Lower leg skin (tissue), 3 donors: ENCODE measurements around the gene SLC35E2B.
"Not testable (repeated sequence)": the region's sequence is repeated elsewhere in the genome, so short reads cannot be mapped to it uniquely, and the experiment has no call there.

ENCODE experiments used
- CTCF ChIP-seq, 3 donors: fragments of 450-650 bp; IDR thresholded peaks; one replicate each; pipeline ENCODE4 v1.5.1; 2016; ENCODE audit warnings: antibody characterized with exemption in 3 of 3, mild to moderate bottlenecking in 3 of 3, moderate library complexity in 2 of 3
- POLR2A ChIP-seq, 2 donors: fragments of 450-650 bp; IDR thresholded peaks; one replicate each; pipeline ENCODE4 v1.6.1; 2016 to 2017; ENCODE audit warnings: antibody characterized with exemption in 2 of 2, mild to moderate bottlenecking in 1 of 2, moderate library complexity in 1 of 2

GRCh38 chr1:1633409-1633808, 59.2 kb downstream of the SLC35E2B start:
- TF ChIP-seq CTCF, POLR2A (IDR thresholded peaks at IDR 0.05): not testable (repeated sequence)
